HG02973 (cell line): Measurements from ENCODE around the gene PDE4D.
"Not testable (repeated sequence)": the region's sequence is repeated elsewhere in the genome, so short reads cannot be mapped to it uniquely, and the experiment has no call there.

Experiments
- ATAC-seq: cut with Tn5 transposase; IDR thresholded peaks from one replicate; pipeline ENCODE4 v1.9.1; 2021; ENCODE audit warnings: moderate library complexity; ENCODE audit not compliant: unreplicated experiment

Gene PDE4D

GRCh38 chr5:59002162-59002825 lies 891.2 kb downstream of the PDE4D start:
- ATAC-seq: no peak

GRCh38 chr5:59001716-59002115 lies 891.8 kb downstream of the PDE4D start:
- ATAC-seq: no peak

- no peak for ATAC-seq
Measured at GRCh38 chr5:59001154-59001553, 892.4 kb downstream of the PDE4D start.

GRCh38 chr5:59000211-59000610 lies 893.3 kb downstream of the PDE4D start:
- ATAC-seq: no peak

- ATAC-seq: no peak
Measured at GRCh38 chr5:58999804-59000203, 893.7 kb downstream of the PDE4D start.

GRCh38 chr5:58998544-58998943 lies 895.0 kb downstream of the PDE4D start:
- ATAC-seq: no peak

GRCh38 chr5:58995779-58996178 lies 897.7 kb downstream of the PDE4D start:
- not testable (repeated sequence) for ATAC-seq

- ATAC-seq: no peak
Measured at GRCh38 chr5:58993461-58993860, 900.1 kb downstream of the PDE4D start.

GRCh38 chr5:58988938-58989337 lies 904.6 kb downstream of the PDE4D start:
- no peak for ATAC-seq

- ATAC-seq: no peak
Measured at GRCh38 chr5:58987193-58987592, 906.3 kb downstream of the PDE4D start.

GRCh38 chr5:58986281-58986680 lies 907.2 kb downstream of the PDE4D start:
- no peak for ATAC-seq

GRCh38 chr5:58985759-58986158 lies 907.8 kb downstream of the PDE4D start:
- ATAC-seq: no peak

GRCh38 chr5:58985311-58985710 lies 908.2 kb downstream of the PDE4D start:
- no peak for ATAC-seq

- ATAC-seq: no peak
Measured at GRCh38 chr5:58983526-58984452, 909.7 kb downstream of the PDE4D start.

- ATAC-seq: no peak
Measured at GRCh38 chr5:58980890-58981289, 912.6 kb downstream of the PDE4D start.

GRCh38 chr5:58979090-58979489 lies 914.4 kb downstream of the PDE4D start:
- ATAC-seq: no peak

GRCh38 chr5:58974601-58975000 lies 918.9 kb downstream of the PDE4D start:
- ATAC-seq: no peak

GRCh38 chr5:58974083-58974482 lies 919.4 kb downstream of the PDE4D start:
- no peak for ATAC-seq

- no peak for ATAC-seq
Measured at GRCh38 chr5:58972301-58972700, 921.2 kb downstream of the PDE4D start.

- ATAC-seq: no peak
Measured at GRCh38 chr5:58970766-58971165, 922.8 kb downstream of the PDE4D start.

GRCh38 chr5:58969795-58970194 lies 923.7 kb downstream of the PDE4D start:
- no peak for ATAC-seq

- no peak for ATAC-seq
Measured at GRCh38 chr5:58969253-58969652, 924.3 kb downstream of the PDE4D start.
